ENCODE measurements around the gene TTYH3. TPM values are rescaled to one million over a fixed set of nuclear protein-coding genes. Genes with fewer than 3 reads are reported as not detected.

TTYH3 gene
- total and polyA plus RNA-seq, 2 donors from 2014 or later: 22.5 to 55.0 TPM

- DNase-seq: no peak
- peaks cover 0 to 21% (median 8%) of the 10 kb centered on the region in 3 donors for H3K36me3 ChIP-seq (ENCODE audit: control insufficient read depth in 2 of 3, insufficient read depth in 3 of 3, low read length in 3 of 3)
- intact Hi-C loops (cut with DNase I): no loop called here
- no peak for TF ChIP-seq CTCF (IDR thresholded peaks at IDR 0.05; ENCODE audit: borderline replicate concordance, extremely low read depth, insufficient read depth)
- no peaks in the 10 kb centered on the region for H3K9me3 ChIP-seq (ENCODE audit: control insufficient read depth in 2 of 3, insufficient read depth in 1 of 3, low read length in 3 of 3)
- FAIRE-seq: no peak
- no peak overlapping the region for H3K9ac ChIP-seq (ENCODE audit: low read length in 3 of 3)
- H3K4me1 ChIP-seq (ENCODE audit: control insufficient read depth in 2 of 3, insufficient read depth in 2 of 3, low read depth in 1 of 3, low read length in 3 of 3): no peaks in the 10 kb centered on the region
- no peak overlapping the region for H3K4me3 ChIP-seq (ENCODE audit: low read length in 3 of 3)
- no peak overlapping the region for H3K27ac ChIP-seq (ENCODE audit: low read depth in 2 of 2, low read length in 2 of 2)
- no peaks in the 10 kb centered on the region for H3K27me3 ChIP-seq (ENCODE audit: control insufficient read depth, insufficient read depth, low read length)
Measured at GRCh38 chr7:2595258-2595860, 36.4 kb upstream of the TTYH3 start.

GRCh38 chr7:2596464-2597272 is 35.1 kb upstream of the TTYH3 start:
- H3K36me3 ChIP-seq (ENCODE audit: control insufficient read depth in 2 of 3, insufficient read depth in 3 of 3, low read length in 3 of 3): peaks cover 0 to 27% (median 13%) of the 10 kb centered on the region in 3 donors
- FAIRE-seq (no peak), DNase-seq (no peak)

GRCh38 chr7:2597273-2597640 is 34.5 kb upstream of the TTYH3 start:
- DNase-seq (peak in 1 of 5 donors; percentile 72), FAIRE-seq (no peak)
- Histone ChIP-seq H3K27ac (ENCODE audit: low read depth in 2 of 2, low read length in 2 of 2) (no peak overlapping the region), H3K4me1 (ENCODE audit: control insufficient read depth in 2 of 3, insufficient read depth in 2 of 3, low read depth in 1 of 3, low read length in 3 of 3) (no peaks in the 10 kb centered on the region), H3K4me3 (ENCODE audit: low read length in 3 of 3) (no peak overlapping the region), H3K9me3 (ENCODE audit: control insufficient read depth in 2 of 3, insufficient read depth in 1 of 3, low read length in 3 of 3) (no peaks in the 10 kb centered on the region), H3K36me3 (ENCODE audit: control insufficient read depth in 2 of 3, insufficient read depth in 3 of 3, low read length in 3 of 3) (peaks cover 0 to 23% (median 13%) of the 10 kb centered on the region in 3 donors), H3K9ac (ENCODE audit: low read length in 3 of 3) (no peak overlapping the region), H3K27me3 (ENCODE audit: control insufficient read depth, insufficient read depth, low read length) (no peaks in the 10 kb centered on the region)
- intact Hi-C loops (cut with DNase I): no loop called here
- TF ChIP-seq CTCF (IDR thresholded peaks at IDR 0.05; ENCODE audit: borderline replicate concordance, extremely low read depth, insufficient read depth): no peak

More at GRCh38 chr7:2596464-2597272, 35.1 kb upstream of the TTYH3 start:
- Histone ChIP-seq H3K9me3 (ENCODE audit: control insufficient read depth in 2 of 3, insufficient read depth in 1 of 3, low read length in 3 of 3) (no peaks in the 10 kb centered on the region), H3K27ac (ENCODE audit: low read depth in 2 of 2, low read length in 2 of 2) (no peak overlapping the region), H3K9ac (ENCODE audit: low read length in 3 of 3) (no peak overlapping the region), H3K27me3 (ENCODE audit: control insufficient read depth, insufficient read depth, low read length) (no peaks in the 10 kb centered on the region), H3K4me1 (ENCODE audit: control insufficient read depth in 2 of 3, insufficient read depth in 2 of 3, low read depth in 1 of 3, low read length in 3 of 3) (no peaks in the 10 kb centered on the region), H3K4me3 (ENCODE audit: low read length in 3 of 3) (no peak overlapping the region)
- TF ChIP-seq CTCF (IDR thresholded peaks at IDR 0.05; ENCODE audit: borderline replicate concordance, extremely low read depth, insufficient read depth): no peak
- intact Hi-C loops (cut with DNase I): no loop called here

All from kidney (tissue), 14 donors.